ENCODE measurements around the gene STXBP6. TPM values are rescaled to one million over a fixed set of nuclear protein-coding genes. Genes with fewer than 3 reads are reported as not detected.

STXBP6 gene
- total and polyA plus RNA-seq, 2 donors (not counting 3 experiments of a cell fraction or from before 2014, with no cell fraction given), result 0.06 TPM; not detected in 1

DNA sequence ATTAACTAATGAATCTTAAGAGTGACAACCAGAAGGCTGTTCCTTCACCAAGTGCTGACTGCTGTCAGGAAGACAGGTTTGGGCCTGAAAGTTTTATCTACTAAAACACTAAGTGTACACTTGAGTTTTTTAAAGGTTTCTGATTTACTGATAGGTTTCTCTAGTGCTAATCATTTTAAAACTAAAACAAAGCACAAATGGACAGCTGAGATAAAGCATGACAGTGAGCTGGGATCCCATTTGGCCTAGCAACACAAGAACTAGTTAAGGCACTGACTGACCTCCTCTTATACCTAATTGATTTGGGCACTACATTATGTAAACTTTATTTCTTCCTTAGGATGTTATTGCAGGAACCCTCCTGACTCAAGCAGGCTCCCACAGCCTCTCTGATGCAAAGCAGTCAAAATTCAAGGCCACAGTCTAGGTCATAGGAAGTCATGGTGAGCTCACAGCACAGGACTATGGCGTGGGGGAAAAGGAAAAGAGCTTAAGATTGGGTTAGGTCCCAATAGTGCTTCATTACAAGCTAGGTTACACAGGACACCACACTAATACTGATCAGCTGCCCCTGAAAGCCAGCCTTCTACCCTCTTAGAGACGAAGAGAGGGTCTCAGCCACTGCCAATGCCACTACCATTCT lies 3.5 kb downstream of the STXBP6 start:
- H3K4me2 ChIP-seq (ENCODE audit: insufficient read depth, low read length), result no peak overlapping the region
- ChIA-PET CTCF (no interaction called here), POLR2A (no interaction called here)
- dilution Hi-C loops (cut with MboI; ENCODE audit: extremely low pct_ligation_motif_present, low sequenced_read_pairs) (no loop called here), intact Hi-C loops (cut with micrococcal nuclease) (no loop called here)
- H3K9me3 ChIP-seq (replicated peaks; ENCODE audit: control insufficient read depth, insufficient read depth, low read length), result no peaks in the 10 kb centered on the region
- H3K9ac ChIP-seq (replicated peaks; ENCODE audit: extremely low read depth, insufficient read depth, low read length), result no peak overlapping the region
- FAIRE-seq (no peak), DNase-seq (ENCODE audit: low read depth, low spot score) (no peak)
- H3K4me1 ChIP-seq (ENCODE audit: control insufficient read depth, extremely low read depth, insufficient read depth, low read length), result no peaks in the 10 kb centered on the region
- no peak overlapping the region for H3K4me3 ChIP-seq (replicated peaks in 1 of 3; ENCODE audit: insufficient read depth in 1 of 3, low read depth in 1 of 3, low read length in 3 of 3)
- H3K27me3 ChIP-seq (ENCODE audit: control insufficient read depth in 2 of 2, insufficient read depth in 2 of 2, low read length in 2 of 2), result peaks cover 36 to 37% of the 10 kb centered on the region in 2 experiments
- H2AFZ ChIP-seq (ENCODE audit: low read depth, low read length), result no peak overlapping the region
- H3K9me1 ChIP-seq (replicated peaks; ENCODE audit: control insufficient read depth, extremely low read depth, insufficient read depth, low read length), result no peaks in the 10 kb centered on the region
- TF ChIP-seq FOS (IDR thresholded peaks at IDR 0.05; ENCODE audit: borderline replicate concordance, insufficient read depth, low read length) (no peak), JUN (IDR thresholded peaks at IDR 0.05; ENCODE audit: borderline replicate concordance, insufficient read depth, insufficient read length, low read depth) (no peak), POLR2A (IDR thresholded peaks at IDR 0.05; ENCODE audit: low read depth, low read length) (no peak), EZH2 (IDR thresholded peaks at IDR 0.05; ENCODE audit: borderline replicate concordance, low read depth, low read length, severe bottlenecking) (no peak), POLR2AphosphoS5 (IDR thresholded peaks at IDR 0.05; ENCODE audit: insufficient read depth, low read depth, low read length) (no peak)
- TF ChIP-seq, protein P1, sequence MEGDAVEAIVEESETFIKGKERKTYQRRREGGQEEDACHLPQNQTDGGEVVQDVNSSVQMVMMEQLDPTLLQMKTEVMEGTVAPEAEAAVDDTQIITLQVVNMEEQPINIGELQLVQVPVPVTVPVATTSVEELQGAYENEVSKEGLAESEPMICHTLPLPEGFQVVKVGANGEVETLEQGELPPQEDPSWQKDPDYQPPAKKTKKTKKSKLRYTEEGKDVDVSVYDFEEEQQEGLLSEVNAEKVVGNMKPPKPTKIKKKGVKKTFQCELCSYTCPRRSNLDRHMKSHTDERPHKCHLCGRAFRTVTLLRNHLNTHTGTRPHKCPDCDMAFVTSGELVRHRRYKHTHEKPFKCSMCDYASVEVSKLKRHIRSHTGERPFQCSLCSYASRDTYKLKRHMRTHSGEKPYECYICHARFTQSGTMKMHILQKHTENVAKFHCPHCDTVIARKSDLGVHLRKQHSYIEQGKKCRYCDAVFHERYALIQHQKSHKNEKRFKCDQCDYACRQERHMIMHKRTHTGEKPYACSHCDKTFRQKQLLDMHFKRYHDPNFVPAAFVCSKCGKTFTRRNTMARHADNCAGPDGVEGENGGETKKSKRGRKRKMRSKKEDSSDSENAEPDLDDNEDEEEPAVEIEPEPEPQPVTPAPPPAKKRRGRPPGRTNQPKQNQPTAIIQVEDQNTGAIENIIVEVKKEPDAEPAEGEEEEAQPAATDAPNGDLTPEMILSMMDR (IDR thresholded peaks at IDR 0.05; ENCODE audit: extremely low read depth in 1 of 2, insufficient read depth in 1 of 2, low read depth in 1 of 2, low read length in 2 of 2), result no peak
- H3K79me2 ChIP-seq (ENCODE audit: control insufficient read depth, insufficient read depth, low read length), result no peaks in the 10 kb centered on the region
- no TSS peak for BruUV-seq (replicated peaks)
- H3K36me3 ChIP-seq (ENCODE audit: control insufficient read depth in 2 of 2, extremely low read depth in 1 of 2, insufficient read depth in 2 of 2, low read length in 2 of 2), result no peaks in the 10 kb centered on the region
- H4K20me1 ChIP-seq (replicated peaks; ENCODE audit: control insufficient read depth, extremely low read depth, insufficient read depth, low read length), result no peaks in the 10 kb centered on the region
- H3K27ac ChIP-seq (ENCODE audit: insufficient read depth, low read depth, low read length), result no peak overlapping the region

All from endothelial cell of umbilical vein (primary cell).